Neural cell (in vitro differentiated cells): ENCODE results near the gene CDK1.

Experiments used
- CTCF ChIP-seq: fragments of 450-650 bp; IDR thresholded peaks from 2 replicates; pipeline ENCODE4 v1.5.1; 2014; ENCODE audit warnings: antibody characterized with exemption, mild to moderate bottlenecking, moderate library complexity; ENCODE audit not compliant: poor library complexity, severe bottlenecking
- EP300 ChIP-seq: fragments of 450-650 bp; conservative IDR thresholded peaks from 2 replicates; pipeline ENCODE4 v1.6.1; 2014; ENCODE audit warnings: antibody characterized with exemption, mild to moderate bottlenecking, moderate library complexity; ENCODE audit not compliant: poor library complexity, severe bottlenecking
- REST ChIP-seq: IDR thresholded peaks from 2 replicates; pipeline ENCODE4 v1.6.1; 2012; ENCODE audit warnings: borderline replicate concordance

- TF ChIP-seq CTCF (no peak), REST (no peak), EP300 (no peak)
Measured at GRCh38 chr10:60777696-60778213, 523 bp upstream of the CDK1 start.
